ENCODE results near the gene ACYP2.

DNA sequence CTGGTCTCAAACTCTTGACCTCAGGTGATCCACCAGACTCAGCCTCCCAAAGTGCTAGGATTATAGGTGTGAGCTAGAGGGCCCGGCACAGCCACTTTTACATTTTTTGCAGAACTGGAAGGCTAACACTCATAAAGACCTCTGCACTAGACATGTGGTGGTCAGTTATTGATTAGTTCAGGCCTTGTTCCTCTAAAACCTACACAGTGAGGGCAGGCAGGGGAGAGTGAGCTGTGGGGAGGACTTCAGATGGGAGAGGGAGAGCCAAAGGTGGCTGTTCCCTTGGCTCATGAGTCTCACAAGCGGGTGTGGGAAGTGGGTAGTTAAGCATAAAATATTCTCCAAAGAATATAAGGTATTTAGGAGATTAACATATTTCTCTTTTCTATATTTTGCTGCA is 29.3 kb upstream of the ACYP2 start:
- TF ChIP-seq CTCF (IDR thresholded peaks at IDR 0.05), result no peak
- TF ChIP-seq POLR2A (IDR thresholded peaks at IDR 0.05), result no peak

Data from esophagus squamous epithelium (tissue), 4 donors.